HepG2 (cell line): Measurements from ENCODE around the gene TMCO2. TPM values are rescaled to one million over a fixed set of nuclear protein-coding genes. Genes with fewer than 3 reads are reported as not detected.

Source experiments
- ATAC-seq: fragments of 200-7000 bp; cut with Tn5 transposase; 3 replicates; pipeline ENCODE4 v1.9.1; 2020; ENCODE audit warnings: mild to moderate bottlenecking, moderate library complexity
- BruUV-seq: library from RNA; stranded (reverse); fragments of 400-500 nt; replicated peaks from 2 replicates; lab custom pipeline; 2021; lab: Mats Ljungman, UMichigan
- CTCF ChIA-PET: fragments of 300-600 bp; formaldehyde crosslinking; extraction: SDS; loops from one replicate; lab custom pipeline; 2021; ENCODE audit warnings: low total read pairs, inconsistent platforms, low intra/inter-chr PET ratio; lab: Yijun Ruan, JAX
- POLR2A ChIA-PET: fragments of 350-600 bp; sonication (Branson Sonifier 250); formaldehyde crosslinking; loops from one replicate; lab custom pipeline; 2020; ENCODE audit warnings: antibody characterized with exemption, inconsistent platforms; lab: Yijun Ruan, JAX
- DNase-seq: peaks from one replicate; pipeline ENCODE4 v3.0.0-alpha.2; 2015; ENCODE audit warnings: low spot score
- FAIRE-seq: peaks from 3 replicates; lab custom pipeline; 2011; peaks lifted over from hg19 to GRCh38; lab: Jason Lieb, UNC
- H2AFZ ChIP-seq: one replicate; pipeline ENCODE4 v1.6.1; 2011; ENCODE audit warnings: low read length, inconsistent platforms
- H3K27ac ChIP-seq: fragments of 300-600 bp; 3 replicates; pipeline ENCODE4 v1.8.0; 2011; ENCODE audit warnings: mixed run types, mild to moderate bottlenecking, mixed read lengths, low read length, inconsistent platforms; ENCODE audit not compliant: insufficient read depth; ENCODE audit errors: extremely low read length
- H3K27me3 ChIP-seq, 2 experiments: fragments of 200-600 bp in 1 of 2; 2 replicates in 1 of 2; 3 replicates in 1 of 2; pipeline versions ENCODE4 v1.6.0 to v1.8.0; 2011; ENCODE audit warnings: low read length in 2 of 2, mild to moderate bottlenecking in 2 of 2, moderate library complexity in 2 of 2, inconsistent platforms in 1 of 2; ENCODE audit not compliant: insufficient read depth in 2 of 2, control insufficient read depth in 1 of 2
- H3K36me3 ChIP-seq, 2 experiments: fragments of 200-600 bp in 1 of 2; replicated peaks in 1 of 2; 2 replicates in 1 of 2; 3 replicates in 1 of 2; pipeline versions ENCODE4 v1.5.1 to v1.8.0; 2011; ENCODE audit warnings: low read length in 2 of 2, inconsistent platforms in 1 of 2; ENCODE audit not compliant: insufficient read depth in 2 of 2, control insufficient read depth in 1 of 2
- H3K4me1 ChIP-seq: 2 replicates; pipeline ENCODE4 v1.5.1; 2012; ENCODE audit warnings: low read length, inconsistent platforms; ENCODE audit not compliant: insufficient read depth
- H3K4me2 ChIP-seq: 2 replicates; pipeline ENCODE4 v1.6.0; 2011; ENCODE audit warnings: low read depth, low read length, inconsistent platforms
- H3K4me3 ChIP-seq, 3 experiments: fragments of 200-600 bp in 1 of 3; sonication (generic), shearing (Covaris generic) in 1 of 3; replicated peaks in 1 of 3; 2 replicates each; pipeline ENCODE4 v1.5.1; 2011 to 2016; ENCODE audit warnings: low read length in 3 of 3, inconsistent platforms in 2 of 3, low read depth in 2 of 3, mild to moderate bottlenecking in 2 of 3, control low read depth in 1 of 3, mixed read lengths in 1 of 3; ENCODE audit not compliant: insufficient read depth in 1 of 3
- H3K79me2 ChIP-seq: one replicate; pipeline ENCODE4 v1.6.1; 2011; ENCODE audit warnings: low read length, inconsistent platforms; ENCODE audit not compliant: insufficient read depth
- H3K9ac ChIP-seq: 2 replicates; pipeline ENCODE4 v1.6.0; 2011; ENCODE audit warnings: mild to moderate bottlenecking, low read depth, low read length, inconsistent platforms; ENCODE audit not compliant: insufficient read depth
- H3K9me3 ChIP-seq: 2 replicates; pipeline ENCODE4 v1.5.1; 2012; ENCODE audit warnings: mild to moderate bottlenecking, low read length
- H4K20me1 ChIP-seq: 2 replicates; pipeline ENCODE4 v1.6.0; 2011; ENCODE audit warnings: inconsistent platforms, mild to moderate bottlenecking, low read length, moderate library complexity; ENCODE audit not compliant: insufficient read depth
- FOXA1 ChIP-seq, 2 experiments: fragments of 450-650 bp in 1 of 2; sonication (generic) in 1 of 2; formaldehyde crosslinking in 1 of 2; IDR thresholded peaks; 2 replicates each; pipeline versions ENCODE4 v1.4.0 to v1.6.1; 2016 to 2020; ENCODE audit warnings: missing genetic modification reagents in 1 of 2
- KLF9 ChIP-seq: IDR thresholded peaks from 2 replicates; pipeline ENCODE4 v1.6.1; 2016; ENCODE audit warnings: low read depth
- MATR3 ChIP-seq: sonication (generic); formaldehyde crosslinking; IDR thresholded peaks from 2 replicates; pipeline ENCODE4 v1.4.0; 2020; ENCODE audit warnings: missing genetic modification reagents
- MXD4 ChIP-seq: IDR thresholded peaks from 2 replicates; pipeline ENCODE4 v1.6.1; 2016; ENCODE audit warnings: mild to moderate bottlenecking, missing biosample characterization, missing genetic modification reagents
- XRCC5 ChIP-seq: fragments of 200-400 bp; formaldehyde crosslinking; optimal IDR thresholded peaks from 2 replicates; pipeline ENCODE3; 2017; ENCODE audit warnings: mild to moderate bottlenecking, low read length
- ZNF138 ChIP-seq: sonication (generic); formaldehyde crosslinking; IDR thresholded peaks from 2 replicates; pipeline ENCODE4 v1.5.0; 2020; ENCODE audit warnings: mild to moderate bottlenecking, low read depth, missing genetic modification reagents
- ZNF337 ChIP-seq: sonication (generic); formaldehyde crosslinking; IDR thresholded peaks from 2 replicates; pipeline ENCODE4 v1.5.1; 2020; ENCODE audit warnings: missing genetic modification reagents, low read depth, mild to moderate bottlenecking, borderline replicate concordance
- ZNF589 ChIP-seq: sonication (generic); formaldehyde crosslinking; conservative IDR thresholded peaks from 2 replicates; pipeline ENCODE4 v1.8.0; 2022; ENCODE audit warnings: mild to moderate bottlenecking, moderate library complexity, missing genetic modification reagents
- ZNF790 ChIP-seq: sonication (generic); formaldehyde crosslinking; IDR thresholded peaks from 2 replicates; pipeline ENCODE4 v1.8.0; 2022; ENCODE audit warnings: missing genetic modification reagents, mild to moderate bottlenecking, borderline replicate concordance
- WGBS: methylation state at CpG from one replicate; pipeline ENCODE4 v1.1.6; 2017; ENCODE audit warnings: low lambda C conversion rate; 5-methylcytosine and 5-hydroxymethylcytosine counted together
- in situ Hi-C: cut with HindIII; loops from 2 replicates; pipeline ENCODE4 v1.10.0; 2017; ENCODE audit warnings: low pct_unique_long_range_greater_than_20kb; ENCODE audit not compliant: extremely low pct_ligation_motif_present
- intact Hi-C: fragments of 100-400 bp; cut with micrococcal nuclease; formaldehyde crosslinking; loops from one replicate; pipeline ENCODE4 v1.10.0; 2022; ENCODE audit not compliant: unreplicated experiment
- polyA plus RNA-seq, 8 experiments: library from polyadenylated mRNA; depleted of rRNA in 3 of 8; stranded (reverse) in 7 of 8; unstranded in 1 of 8; fragments of >200 nt; fragmentation: Illumina TruSeq in 4 of 8; extraction: Trizol in 4 of 8; gene quantifications; 2 replicates each; pipeline versions ENCODE4 v1.2.1 to v1.2.3, GENCODE V29; 2011 to 2016; ENCODE audit warnings: low read depth in 4 of 8, missing spikeins in 1 of 8, mixed read lengths in 1 of 8; ENCODE audit not compliant: insufficient read depth in 1 of 8
- total RNA-seq, 5 experiments: library from RNA; depleted of rRNA; stranded (reverse); fragments of >200 nt; fragmentation: Illumina TruSeq; extraction: Trizol; gene quantifications; 2 replicates each; pipeline ENCODE4 v1.2.3, GENCODE V29; 2016; ENCODE audit warnings: low read depth in 1 of 5
- TF ChIP-seq, protein P1 (sequence below): sonication (generic); formaldehyde crosslinking; IDR thresholded peaks from 2 replicates; pipeline ENCODE4 v1.4.0; 2020; ENCODE audit warnings: missing genetic modification reagents
- TF ChIP-seq, protein P2 (sequence below): sonication (generic); formaldehyde crosslinking; IDR thresholded peaks from 2 replicates; pipeline ENCODE4 v1.9.0; 2021; ENCODE audit warnings: missing genetic modification reagents, borderline replicate concordance

TMCO2 gene
- total and polyA plus RNA-seq, 2 of the 13 experiments (the other 11 are each of a cell fraction or from before 2014, with no cell fraction given) = not detected

DNA sequence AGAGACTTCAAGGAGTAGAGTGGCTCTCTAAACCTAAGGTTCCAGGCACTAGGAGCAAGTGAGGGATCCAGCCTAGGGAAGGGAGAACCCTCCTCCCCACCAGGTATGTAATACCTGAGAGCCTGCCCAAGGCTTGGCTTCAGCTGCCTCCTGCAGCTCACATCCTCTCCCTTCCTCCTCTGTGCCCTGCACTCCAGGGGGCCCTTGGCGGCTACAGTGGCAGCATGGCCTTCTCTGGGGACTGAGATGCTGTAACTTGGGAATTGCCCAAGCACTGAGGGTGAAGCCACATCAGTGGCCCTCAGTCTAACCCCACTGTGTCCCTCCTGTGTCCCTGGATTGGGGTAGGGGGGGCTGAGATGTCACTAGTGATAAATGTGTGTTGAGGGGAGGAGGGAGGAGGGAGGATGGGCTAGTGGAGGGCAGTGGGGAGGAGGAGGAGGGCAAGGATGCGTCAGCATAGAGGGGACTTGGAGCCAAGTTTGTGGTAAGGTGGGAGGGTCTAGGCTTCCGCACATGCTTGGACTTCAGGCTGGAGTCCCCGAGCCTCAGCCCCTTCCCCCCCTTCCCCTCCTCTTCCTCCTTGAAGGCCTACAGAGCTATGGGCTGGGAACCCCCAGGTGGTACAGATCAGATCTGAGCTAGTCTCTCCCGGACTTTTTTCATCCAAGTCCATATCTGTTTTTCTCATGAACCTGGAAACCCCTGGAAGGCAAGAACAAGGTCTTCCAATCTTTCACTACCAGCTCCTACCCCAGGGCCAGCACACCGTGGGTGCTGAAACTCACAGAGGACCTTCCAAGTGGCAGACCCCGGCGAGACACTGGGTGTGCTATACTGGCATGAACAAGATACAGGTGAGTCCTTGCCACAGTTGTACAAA, 51.9 kb downstream of the TMCO2 start:
- Histone ChIP-seq H3K4me2 (no peak overlapping the region), H3K4me1 (no peaks in the 10 kb centered on the region), H3K4me3 (no peak overlapping the region), H2AFZ (no peak overlapping the region), H3K36me3 (peaks cover 2 to 4% of the 10 kb centered on the region in 2 experiments; a peak in 2 of 5 replicates), H3K27ac (no peak overlapping the region), H3K79me2 (no peaks in the 10 kb centered on the region), H3K9me3 (no peaks in the 10 kb centered on the region), H3K9ac (no peak overlapping the region; the same call in 1 of the 2 replicates), H4K20me1 (no peaks in the 10 kb centered on the region), H3K27me3 (no peaks in the 10 kb centered on the region)
- ATAC-seq = peak; percentile 12
- DNase-seq = no peak
- in situ Hi-C loops (no loop called here), intact Hi-C loops (no loop called here)
- CTCF ChIA-PET = no interaction called here
- BruUV-seq = no TSS peak
- POLR2A ChIA-PET = no interaction called here
- TF ChIP-seq, protein P1, sequence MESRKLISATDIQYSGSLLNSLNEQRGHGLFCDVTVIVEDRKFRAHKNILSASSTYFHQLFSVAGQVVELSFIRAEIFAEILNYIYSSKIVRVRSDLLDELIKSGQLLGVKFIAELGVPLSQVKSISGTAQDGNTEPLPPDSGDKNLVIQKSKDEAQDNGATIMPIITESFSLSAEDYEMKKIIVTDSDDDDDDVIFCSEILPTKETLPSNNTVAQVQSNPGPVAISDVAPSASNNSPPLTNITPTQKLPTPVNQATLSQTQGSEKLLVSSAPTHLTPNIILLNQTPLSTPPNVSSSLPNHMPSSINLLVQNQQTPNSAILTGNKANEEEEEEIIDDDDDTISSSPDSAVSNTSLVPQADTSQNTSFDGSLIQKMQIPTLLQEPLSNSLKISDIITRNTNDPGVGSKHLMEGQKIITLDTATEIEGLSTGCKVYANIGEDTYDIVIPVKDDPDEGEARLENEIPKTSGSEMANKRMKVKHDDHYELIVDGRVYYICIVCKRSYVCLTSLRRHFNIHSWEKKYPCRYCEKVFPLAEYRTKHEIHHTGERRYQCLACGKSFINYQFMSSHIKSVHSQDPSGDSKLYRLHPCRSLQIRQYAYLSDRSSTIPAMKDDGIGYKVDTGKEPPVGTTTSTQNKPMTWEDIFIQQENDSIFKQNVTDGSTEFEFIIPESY (CRISPR knock-in tag) = 0 out of 2 replicates have a peak, but pooled peaks have one; percentile 23
- no peak for TF ChIP-seq ZNF790 (CRISPR knock-in tag)
- WGBS = 79% methylated on average over 7 of the region's 8 CpGs
- no peak for FAIRE-seq

DNA sequence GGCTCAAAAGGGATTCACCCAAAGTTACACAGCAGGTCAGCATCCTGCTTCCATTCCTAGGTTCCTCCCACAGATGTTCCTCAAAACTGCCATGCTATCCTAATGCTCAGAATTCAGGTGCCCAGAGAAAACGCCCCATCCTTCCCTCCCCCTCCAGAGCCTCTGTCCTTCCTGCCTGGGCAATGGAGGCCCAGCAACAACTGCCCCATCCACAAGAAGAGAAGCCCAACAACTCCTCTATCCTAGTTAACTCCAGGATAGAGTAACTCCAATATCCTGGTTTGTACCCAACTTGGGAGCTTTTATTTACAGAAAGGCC, 52.5 kb downstream of the TMCO2 start:
- no peak overlapping the region for H3K9ac ChIP-seq
- in situ Hi-C loops = no loop called here
- no peak for TF ChIP-seq FOXA1 (IDR thresholded peaks at IDR 0.05)
- TF ChIP-seq FOXA1 (CRISPR knock-in tag; IDR thresholded peaks at IDR 0.05) = no peak
- no peak for TF ChIP-seq MATR3 (CRISPR knock-in tag)
- TF ChIP-seq, protein P2, sequence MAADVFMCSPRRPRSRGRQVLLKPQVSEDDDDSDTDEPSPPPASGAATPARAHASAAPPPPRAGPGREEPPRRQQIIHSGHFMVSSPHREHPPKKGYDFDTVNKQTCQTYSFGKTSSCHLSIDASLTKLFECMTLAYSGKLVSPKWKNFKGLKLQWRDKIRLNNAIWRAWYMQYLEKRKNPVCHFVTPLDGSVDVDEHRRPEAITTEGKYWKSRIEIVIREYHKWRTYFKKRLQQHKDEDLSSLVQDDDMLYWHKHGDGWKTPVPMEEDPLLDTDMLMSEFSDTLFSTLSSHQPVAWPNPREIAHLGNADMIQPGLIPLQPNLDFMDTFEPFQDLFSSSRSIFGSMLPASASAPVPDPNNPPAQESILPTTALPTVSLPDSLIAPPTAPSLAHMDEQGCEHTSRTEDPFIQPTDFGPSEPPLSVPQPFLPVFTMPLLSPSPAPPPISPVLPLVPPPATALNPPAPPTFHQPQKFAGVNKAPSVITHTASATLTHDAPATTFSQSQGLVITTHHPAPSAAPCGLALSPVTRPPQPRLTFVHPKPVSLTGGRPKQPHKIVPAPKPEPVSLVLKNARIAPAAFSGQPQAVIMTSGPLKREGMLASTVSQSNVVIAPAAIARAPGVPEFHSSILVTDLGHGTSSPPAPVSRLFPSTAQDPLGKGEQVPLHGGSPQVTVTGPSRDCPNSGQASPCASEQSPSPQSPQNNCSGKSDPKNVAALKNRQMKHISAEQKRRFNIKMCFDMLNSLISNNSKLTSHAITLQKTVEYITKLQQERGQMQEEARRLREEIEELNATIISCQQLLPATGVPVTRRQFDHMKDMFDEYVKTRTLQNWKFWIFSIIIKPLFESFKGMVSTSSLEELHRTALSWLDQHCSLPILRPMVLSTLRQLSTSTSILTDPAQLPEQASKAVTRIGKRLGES = no peak
- no peak for TF ChIP-seq KLF9 (CRISPR knock-in tag)
- TF ChIP-seq MXD4 (CRISPR knock-in tag) = no peak
- TF ChIP-seq XRCC5 = no peak
- TF ChIP-seq ZNF138 (CRISPR knock-in tag) = no peak
- no peak for TF ChIP-seq ZNF589 (CRISPR knock-in tag)
- no peak for TF ChIP-seq ZNF337 (CRISPR knock-in tag)
- TF ChIP-seq, all 625 proteins: peak for 0
- no peak for ATAC-seq
- DNase-seq = no peak
- POLR2A ChIA-PET = interaction anchor here (1.6 kb wide), 1 partner anchor 16 kb away, joined by 3 read pairs; no protein-coding TSS in a partner anchor
- FAIRE-seq = no peak
- Histone ChIP-seq H2AFZ (no peak overlapping the region), H3K36me3 (peaks cover 2 to 4% of the 10 kb centered on the region in 2 experiments; a peak in 2 of 5 replicates), H3K9me3 (no peaks in the 10 kb centered on the region), H3K4me2 (no peak overlapping the region), H3K4me1 (no peaks in the 10 kb centered on the region), H4K20me1 (no peaks in the 10 kb centered on the region), H3K4me3 (no peak overlapping the region), H3K27ac (no peak overlapping the region), H3K79me2 (no peaks in the 10 kb centered on the region), H3K27me3 (no peaks in the 10 kb centered on the region)
- 100% methylated on average over 1 of the region's 1 CpG for whole genome bisulfite sequencing
- CTCF ChIA-PET = no interaction called here
- intact Hi-C loops = no loop called here
- no TSS peak for BruUV-seq
